ENCODE measurements around the gene NR5A2. TPM values are rescaled to one million over a fixed set of nuclear protein-coding genes. Genes with fewer than 3 reads are reported as not detected.

Gene NR5A2
- total and polyA plus RNA-seq, 2 donors (not counting 1 experiment from before 2014, with no cell fraction given): 0.01 TPM; not detected in 1

DNA sequence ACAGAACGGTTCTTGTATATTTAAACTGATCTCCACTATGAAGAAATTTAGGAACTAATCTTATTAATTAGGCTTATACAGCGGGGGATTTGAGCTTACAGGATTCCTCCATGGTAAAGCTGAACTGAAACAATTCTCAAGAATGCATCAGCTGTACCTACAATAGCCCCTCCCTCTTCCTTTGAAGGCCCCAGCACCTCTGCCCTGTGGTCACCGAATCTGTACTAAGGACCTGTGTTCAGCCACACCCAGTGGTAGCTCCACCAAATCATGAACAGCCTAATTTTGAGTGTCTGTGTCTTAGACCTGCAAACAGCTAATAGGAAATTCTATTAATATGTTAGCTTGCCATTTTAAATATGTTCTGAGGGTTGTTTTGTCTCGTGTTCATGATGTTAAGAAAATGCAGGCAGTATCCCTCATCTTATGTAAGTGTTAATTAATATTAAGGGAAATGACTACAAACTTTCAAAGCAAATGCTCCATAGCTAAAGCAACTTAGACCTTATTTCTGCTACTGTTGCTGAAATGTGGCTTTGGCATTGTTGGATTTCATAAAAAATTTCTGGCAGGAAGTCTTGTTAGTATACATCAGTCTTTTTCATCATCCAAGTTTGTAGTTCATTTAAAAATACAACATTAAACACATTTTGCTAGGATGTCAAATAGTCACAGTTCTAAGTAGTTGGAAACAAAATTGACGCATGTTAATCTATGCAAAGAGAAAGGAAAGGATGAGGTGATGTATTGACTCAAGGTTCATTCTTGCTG, 147.2 kb downstream of the NR5A2 start:
- peaks cover 9% of the 10 kb centered on the region for H3K4me1 ChIP-seq (ENCODE audit: control insufficient read depth, extremely low read depth, insufficient read depth, low read length)
- H2AFZ ChIP-seq (ENCODE audit: low read length): no peak overlapping the region
- no peaks in the 10 kb centered on the region for H3K9me3 ChIP-seq (ENCODE audit: control insufficient read depth, insufficient read depth, low read depth, low read length)
- no peaks in the 10 kb centered on the region for H4K20me1 ChIP-seq (ENCODE audit: control insufficient read depth, extremely low read depth, insufficient read depth, low read length)
- H3K36me3 ChIP-seq (ENCODE audit: control insufficient read depth, insufficient read depth, low read length): no peaks in the 10 kb centered on the region
- H3K27ac ChIP-seq (ENCODE audit: insufficient read depth, low read length): no peak overlapping the region
- H3K9ac ChIP-seq (ENCODE audit: insufficient read depth, low read length): no peak overlapping the region
- no peaks in the 10 kb centered on the region for H3K79me2 ChIP-seq (ENCODE audit: control insufficient read depth, insufficient read depth, low read length)
- H3K4me2 ChIP-seq (ENCODE audit: extremely low read depth, insufficient read depth, low read length): no peak overlapping the region
- DNase-seq (ENCODE audit: low read depth in 2 of 2): no peak
- H3K4me3 ChIP-seq (replicated peaks in 1 of 4; ENCODE audit: control extremely low read depth in 1 of 4, insufficient read depth in 1 of 4, low read depth in 3 of 4, low read length in 4 of 4): no peak overlapping the region
- H3K27me3 ChIP-seq (ENCODE audit: control insufficient read depth, insufficient read depth, low read length): no peaks in the 10 kb centered on the region
- TF ChIP-seq, protein P1, sequence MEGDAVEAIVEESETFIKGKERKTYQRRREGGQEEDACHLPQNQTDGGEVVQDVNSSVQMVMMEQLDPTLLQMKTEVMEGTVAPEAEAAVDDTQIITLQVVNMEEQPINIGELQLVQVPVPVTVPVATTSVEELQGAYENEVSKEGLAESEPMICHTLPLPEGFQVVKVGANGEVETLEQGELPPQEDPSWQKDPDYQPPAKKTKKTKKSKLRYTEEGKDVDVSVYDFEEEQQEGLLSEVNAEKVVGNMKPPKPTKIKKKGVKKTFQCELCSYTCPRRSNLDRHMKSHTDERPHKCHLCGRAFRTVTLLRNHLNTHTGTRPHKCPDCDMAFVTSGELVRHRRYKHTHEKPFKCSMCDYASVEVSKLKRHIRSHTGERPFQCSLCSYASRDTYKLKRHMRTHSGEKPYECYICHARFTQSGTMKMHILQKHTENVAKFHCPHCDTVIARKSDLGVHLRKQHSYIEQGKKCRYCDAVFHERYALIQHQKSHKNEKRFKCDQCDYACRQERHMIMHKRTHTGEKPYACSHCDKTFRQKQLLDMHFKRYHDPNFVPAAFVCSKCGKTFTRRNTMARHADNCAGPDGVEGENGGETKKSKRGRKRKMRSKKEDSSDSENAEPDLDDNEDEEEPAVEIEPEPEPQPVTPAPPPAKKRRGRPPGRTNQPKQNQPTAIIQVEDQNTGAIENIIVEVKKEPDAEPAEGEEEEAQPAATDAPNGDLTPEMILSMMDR (conservative IDR thresholded peaks at IDR 0.05 in 1 of 2, IDR thresholded peaks at IDR 0.05 in 1 of 2; ENCODE audit: low read depth in 1 of 2, low read length in 2 of 2): no peak
- TF ChIP-seq EZH2 (IDR thresholded peaks at IDR 0.05; ENCODE audit: low read length, missing control alignments): no peak

DNA sequence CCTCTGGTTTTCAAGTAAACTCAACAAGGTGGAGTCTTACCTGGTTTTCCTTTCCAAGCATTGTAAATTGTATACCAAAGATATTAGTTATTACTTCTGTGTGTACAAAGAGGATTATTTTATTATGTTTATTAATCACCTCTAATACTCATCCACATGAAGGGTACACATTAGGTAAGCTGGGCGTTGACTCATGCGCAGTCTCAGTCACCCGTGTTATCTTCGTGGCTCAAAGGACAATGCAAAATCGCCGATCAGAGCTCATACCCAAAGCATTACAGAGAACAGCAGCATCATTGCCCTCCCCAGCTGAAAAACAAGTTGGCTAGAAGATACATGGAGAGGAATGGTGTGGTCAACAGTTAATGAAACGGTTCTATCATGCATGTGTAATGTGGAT, 148.7 kb downstream of the NR5A2 start:
- no peak for DNase-seq (ENCODE audit: low read depth in 2 of 2)
- Histone ChIP-seq H3K79me2 (ENCODE audit: control insufficient read depth, insufficient read depth, low read length) (no peaks in the 10 kb centered on the region), H3K9ac (ENCODE audit: insufficient read depth, low read length) (no peak overlapping the region), H3K4me3 (replicated peaks in 1 of 4; ENCODE audit: control extremely low read depth in 1 of 4, insufficient read depth in 1 of 4, low read depth in 3 of 4, low read length in 4 of 4) (no peak overlapping the region), H3K27ac (ENCODE audit: insufficient read depth, low read length) (no peak overlapping the region), H3K9me3 (ENCODE audit: control insufficient read depth, insufficient read depth, low read depth, low read length) (no peaks in the 10 kb centered on the region), H3K27me3 (ENCODE audit: control insufficient read depth, insufficient read depth, low read length) (no peaks in the 10 kb centered on the region), H3K4me1 (ENCODE audit: control insufficient read depth, extremely low read depth, insufficient read depth, low read length) (peaks cover 15% of the 10 kb centered on the region), H4K20me1 (ENCODE audit: control insufficient read depth, extremely low read depth, insufficient read depth, low read length) (no peaks in the 10 kb centered on the region), H3K4me2 (ENCODE audit: extremely low read depth, insufficient read depth, low read length) (no peak overlapping the region), H2AFZ (ENCODE audit: low read length) (no peak overlapping the region), H3K36me3 (ENCODE audit: control insufficient read depth, insufficient read depth, low read length) (no peaks in the 10 kb centered on the region)
- TF ChIP-seq, protein P1 (conservative IDR thresholded peaks at IDR 0.05 in 1 of 2, IDR thresholded peaks at IDR 0.05 in 1 of 2; ENCODE audit: low read depth in 1 of 2, low read length in 2 of 2): no peak
- TF ChIP-seq EZH2 (IDR thresholded peaks at IDR 0.05; ENCODE audit: low read length, missing control alignments): no peak

DNA sequence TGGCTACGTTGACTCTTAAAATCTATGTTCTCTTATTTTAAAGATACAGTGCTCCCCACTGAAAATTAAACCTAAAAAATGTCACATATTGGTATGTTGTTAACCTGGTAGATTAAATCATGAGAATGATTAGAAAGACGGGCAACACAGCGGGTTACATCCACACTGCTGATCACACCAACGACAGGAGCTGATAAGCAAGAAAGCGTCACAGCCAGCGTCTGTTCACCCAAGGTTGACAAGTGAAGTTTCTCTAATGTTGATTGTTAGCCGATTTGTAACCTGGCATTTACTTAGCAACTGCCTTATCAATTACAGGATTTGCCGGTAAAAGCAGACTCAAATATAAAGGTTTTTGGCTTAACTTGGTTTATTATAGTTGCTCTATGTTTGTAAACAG, 149.3 kb downstream of the NR5A2 start:
- no peaks in the 10 kb centered on the region for H3K36me3 ChIP-seq (ENCODE audit: control insufficient read depth, insufficient read depth, low read length)
- TF ChIP-seq, protein P1 (conservative IDR thresholded peaks at IDR 0.05 in 1 of 2, IDR thresholded peaks at IDR 0.05 in 1 of 2; ENCODE audit: low read depth in 1 of 2, low read length in 2 of 2): no peak
- no peak for TF ChIP-seq EZH2 (IDR thresholded peaks at IDR 0.05; ENCODE audit: low read length, missing control alignments)

More for the DNA sequence above, 149.3 kb downstream of the NR5A2 start:
- Histone ChIP-seq H2AFZ (ENCODE audit: low read length) (no peak overlapping the region), H4K20me1 (ENCODE audit: control insufficient read depth, extremely low read depth, insufficient read depth, low read length) (no peaks in the 10 kb centered on the region), H3K9me3 (ENCODE audit: control insufficient read depth, insufficient read depth, low read depth, low read length) (no peaks in the 10 kb centered on the region), H3K4me1 (ENCODE audit: control insufficient read depth, extremely low read depth, insufficient read depth, low read length) (peaks cover 15% of the 10 kb centered on the region), H3K27ac (ENCODE audit: insufficient read depth, low read length) (no peak overlapping the region), H3K4me2 (ENCODE audit: extremely low read depth, insufficient read depth, low read length) (no peak overlapping the region), H3K9ac (ENCODE audit: insufficient read depth, low read length) (no peak overlapping the region), H3K79me2 (ENCODE audit: control insufficient read depth, insufficient read depth, low read length) (no peaks in the 10 kb centered on the region), H3K4me3 (replicated peaks in 1 of 4; ENCODE audit: control extremely low read depth in 1 of 4, insufficient read depth in 1 of 4, low read depth in 3 of 4, low read length in 4 of 4) (no peak overlapping the region), H3K27me3 (ENCODE audit: control insufficient read depth, insufficient read depth, low read length) (no peaks in the 10 kb centered on the region)
- no peak for DNase-seq (ENCODE audit: low read depth in 2 of 2)

Data from fibroblast of lung (primary cell).